Suppressor macrophage treated with lipopolysaccharide for 4 hours (primary cell): Measurements from ENCODE around the gene CCSER1.
"Not testable (repeated sequence)": the region's sequence is repeated elsewhere in the genome, so short reads cannot be mapped to it uniquely, and the experiment has no call there.

Source experiments
- DNase-seq: peaks from one replicate; pipeline ENCODE4 v3.0.0-alpha.2; 2020

The CCSER1 gene

GRCh38 chr4:91222014-91222413, 1094.8 kb downstream of the CCSER1 start:
- DNase-seq, result no peak

- no peak for DNase-seq
These were observed 1099.7 kb downstream of the CCSER1 start for GRCh38 chr4:91226867-91227266.

GRCh38 chr4:91228659-91229058, 1101.5 kb downstream of the CCSER1 start:
- DNase-seq, result no peak

- no peak for DNase-seq
These were observed 1106.0 kb downstream of the CCSER1 start for GRCh38 chr4:91233164-91233563.

- DNase-seq, result no peak
These were observed 1115.9 kb downstream of the CCSER1 start for GRCh38 chr4:91243132-91243531.

GRCh38 chr4:91256043-91256442, 1128.8 kb downstream of the CCSER1 start:
- no peak for DNase-seq

GRCh38 chr4:91256751-91257150, 1129.6 kb downstream of the CCSER1 start:
- DNase-seq, result no peak

- DNase-seq, result no peak
These were observed 1130.5 kb downstream of the CCSER1 start for GRCh38 chr4:91257721-91258120.

GRCh38 chr4:91258326-91258725, 1131.1 kb downstream of the CCSER1 start:
- no peak for DNase-seq

GRCh38 chr4:91267543-91267942, 1140.3 kb downstream of the CCSER1 start:
- no peak for DNase-seq

- DNase-seq, result not testable (repeated sequence)
These were observed 1141.3 kb downstream of the CCSER1 start for GRCh38 chr4:91268481-91268880.

- no peak for DNase-seq
These were observed 1141.7 kb downstream of the CCSER1 start for GRCh38 chr4:91268913-91269312.

- DNase-seq, result no peak
These were observed 1152.7 kb downstream of the CCSER1 start for GRCh38 chr4:91279899-91280298.

GRCh38 chr4:91280551-91281290, 1153.5 kb downstream of the CCSER1 start:
- no peak for DNase-seq

- DNase-seq, result no peak
These were observed 1155.0 kb downstream of the CCSER1 start for GRCh38 chr4:91282217-91282616.

GRCh38 chr4:91283726-91284230, 1156.6 kb downstream of the CCSER1 start:
- no peak for DNase-seq

GRCh38 chr4:91284480-91284879, 1157.3 kb downstream of the CCSER1 start:
- DNase-seq, result no peak

- no peak for DNase-seq
These were observed 1158.3 kb downstream of the CCSER1 start for GRCh38 chr4:91285487-91285886.

- no peak for DNase-seq
These were observed 1161.6 kb downstream of the CCSER1 start for GRCh38 chr4:91288702-91289311.

GRCh38 chr4:91298156-91298700, 1171.0 kb downstream of the CCSER1 start:
- DNase-seq, result no peak

- no peak for DNase-seq
These were observed 1171.6 kb downstream of the CCSER1 start for GRCh38 chr4:91298824-91299223.

- DNase-seq, result no peak
These were observed 1174.9 kb downstream of the CCSER1 start for GRCh38 chr4:91302120-91302519.

- DNase-seq, result no peak
These were observed 1177.1 kb downstream of the CCSER1 start for GRCh38 chr4:91304292-91304691.

- DNase-seq, result no peak
These were observed 1190.2 kb downstream of the CCSER1 start for GRCh38 chr4:91317434-91317833.
